Stimulated activated CD8-positive, alpha-beta memory T cell treated with anti-CD3 and anti-CD28 coated beads, Interleukin-4, amount 100 ng/mL, for 1 hour (primary cell): Measurements from ENCODE around the gene XCR1.

ENCODE experiments used
- DNase-seq, 2 donors: peaks; one replicate each; pipeline ENCODE4 v3.0.0-alpha.2; 2020; ENCODE audit warnings: low read depth in 2 of 2, low spot score in 1 of 2

Gene XCR1

GRCh38 chr3:45984331-45985312 lies 42.7 kb downstream of the XCR1 start:
- no peak for DNase-seq

- no peak for DNase-seq
Measured at GRCh38 chr3:45983770-45984169, 43.5 kb downstream of the XCR1 start.

DNA sequence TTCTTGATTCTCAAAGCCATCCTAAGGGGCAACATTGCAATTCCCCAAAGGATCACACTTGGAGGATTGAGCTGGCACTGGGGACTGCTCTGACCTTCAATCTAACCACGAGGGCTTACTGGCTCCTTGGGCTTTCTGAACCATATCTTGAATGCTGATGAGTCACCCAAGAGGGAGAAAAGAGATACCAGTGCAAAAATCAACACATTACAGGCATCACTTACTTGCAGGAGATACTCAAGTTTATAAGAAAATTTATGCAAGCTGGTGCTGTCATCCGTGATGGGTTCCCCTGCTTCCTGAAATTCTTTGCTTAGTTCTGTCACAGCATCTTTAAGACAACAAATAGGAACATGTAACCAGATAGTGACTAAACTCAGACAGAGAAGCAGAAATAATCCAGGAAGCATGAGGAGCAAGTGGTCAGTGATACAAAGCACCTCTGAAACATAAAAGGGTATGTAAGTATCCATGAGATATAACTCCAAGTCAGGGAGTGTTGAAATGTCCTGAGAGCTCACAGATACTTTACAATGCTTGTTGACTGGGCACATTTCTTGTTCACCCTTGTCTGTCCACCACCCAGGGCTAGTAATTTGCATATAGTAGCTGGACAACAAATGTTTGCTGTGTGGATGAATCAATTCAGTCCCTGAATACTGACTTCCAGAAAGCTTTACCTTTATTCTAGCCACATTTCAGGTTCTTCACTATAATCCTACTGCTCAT lies 45.8 kb downstream of the XCR1 start:
- no peak for DNase-seq

DNA sequence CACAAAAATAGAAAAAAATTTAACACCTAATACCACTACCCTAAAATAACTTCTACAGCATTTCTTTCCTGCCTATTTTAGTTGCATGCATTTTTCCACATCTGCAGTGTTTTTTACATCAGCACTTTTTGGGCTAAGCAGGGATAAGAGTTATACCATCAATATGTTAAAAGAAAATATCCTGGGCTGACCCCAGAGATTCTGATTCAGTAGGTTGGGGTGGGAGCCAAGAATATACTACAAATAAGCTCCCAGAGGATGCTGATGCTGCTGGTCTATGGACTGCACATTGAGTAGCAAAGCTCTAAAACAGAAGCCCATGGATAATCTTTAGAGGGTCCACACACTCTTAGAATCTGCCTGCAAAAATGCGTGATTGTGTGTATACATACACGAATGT lies 46.5 kb downstream of the XCR1 start:
- DNase-seq: no peak

GRCh38 chr3:45980229-45980813 lies 47.0 kb downstream of the XCR1 start:
- DNase-seq: no peak

DNA sequence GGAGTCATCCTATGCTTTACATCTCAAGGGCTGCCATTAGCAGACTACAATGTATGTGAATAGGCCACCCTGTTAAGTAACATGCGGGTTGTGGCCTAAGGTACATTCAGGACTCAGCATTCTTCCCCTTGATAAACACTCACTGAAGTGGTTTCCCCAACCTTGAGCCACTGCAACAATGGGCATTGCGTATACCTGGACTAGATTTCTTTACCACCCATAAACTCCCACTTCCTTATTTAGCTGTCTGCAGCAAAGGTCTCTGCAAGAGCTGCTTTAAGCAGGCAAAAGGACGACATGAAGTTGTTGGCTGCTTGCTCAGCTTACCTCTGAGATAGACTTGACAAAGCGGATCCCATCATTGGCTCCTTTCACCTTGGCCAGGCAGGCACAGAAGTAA lies 47.9 kb downstream of the XCR1 start:
- DNase-seq: no peak

DNA sequence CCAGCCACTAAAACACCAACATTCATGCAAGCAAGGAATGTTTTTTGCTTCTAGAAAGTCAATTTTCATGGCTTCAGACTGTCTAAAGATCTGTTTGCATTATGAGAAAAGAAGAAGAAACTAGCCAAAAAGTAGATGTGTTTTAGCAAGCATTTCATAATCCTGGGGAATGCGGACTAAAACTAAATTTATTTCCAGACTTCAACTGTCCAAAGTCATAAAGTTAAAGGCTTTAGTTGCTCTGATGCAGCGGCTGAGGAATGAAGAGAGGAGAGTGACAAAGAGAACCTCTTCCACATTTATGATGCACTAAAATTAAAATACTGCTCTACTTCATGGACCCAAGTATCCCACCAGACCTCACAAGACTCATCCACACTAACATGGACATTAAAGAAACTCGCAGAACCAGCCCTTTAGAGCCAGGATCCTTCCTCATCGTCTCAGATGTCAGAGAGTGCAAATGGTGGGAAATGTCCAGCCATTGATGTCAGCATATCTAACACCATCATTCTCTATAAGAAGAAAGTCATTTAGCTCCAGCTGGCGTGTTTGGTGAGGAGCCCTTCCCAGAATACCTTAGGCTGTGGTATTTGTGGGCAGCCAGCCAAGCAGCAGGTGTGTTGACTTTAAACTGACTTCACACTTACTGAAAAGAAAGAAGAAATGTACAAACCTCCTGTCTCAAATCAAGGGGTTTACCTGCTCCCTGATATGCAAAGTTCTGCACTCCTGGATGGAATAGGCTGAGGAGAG lies 49.1 kb downstream of the XCR1 start:
- DNase-seq: no peak

GRCh38 chr3:45976191-45977091 lies 50.8 kb downstream of the XCR1 start:
- no peak for DNase-seq

- DNase-seq: no peak
Measured at GRCh38 chr3:45975686-45976085, 51.6 kb downstream of the XCR1 start.

- DNase-seq: no peak
Measured at GRCh38 chr3:45974686-45975085, 52.6 kb downstream of the XCR1 start.

DNA sequence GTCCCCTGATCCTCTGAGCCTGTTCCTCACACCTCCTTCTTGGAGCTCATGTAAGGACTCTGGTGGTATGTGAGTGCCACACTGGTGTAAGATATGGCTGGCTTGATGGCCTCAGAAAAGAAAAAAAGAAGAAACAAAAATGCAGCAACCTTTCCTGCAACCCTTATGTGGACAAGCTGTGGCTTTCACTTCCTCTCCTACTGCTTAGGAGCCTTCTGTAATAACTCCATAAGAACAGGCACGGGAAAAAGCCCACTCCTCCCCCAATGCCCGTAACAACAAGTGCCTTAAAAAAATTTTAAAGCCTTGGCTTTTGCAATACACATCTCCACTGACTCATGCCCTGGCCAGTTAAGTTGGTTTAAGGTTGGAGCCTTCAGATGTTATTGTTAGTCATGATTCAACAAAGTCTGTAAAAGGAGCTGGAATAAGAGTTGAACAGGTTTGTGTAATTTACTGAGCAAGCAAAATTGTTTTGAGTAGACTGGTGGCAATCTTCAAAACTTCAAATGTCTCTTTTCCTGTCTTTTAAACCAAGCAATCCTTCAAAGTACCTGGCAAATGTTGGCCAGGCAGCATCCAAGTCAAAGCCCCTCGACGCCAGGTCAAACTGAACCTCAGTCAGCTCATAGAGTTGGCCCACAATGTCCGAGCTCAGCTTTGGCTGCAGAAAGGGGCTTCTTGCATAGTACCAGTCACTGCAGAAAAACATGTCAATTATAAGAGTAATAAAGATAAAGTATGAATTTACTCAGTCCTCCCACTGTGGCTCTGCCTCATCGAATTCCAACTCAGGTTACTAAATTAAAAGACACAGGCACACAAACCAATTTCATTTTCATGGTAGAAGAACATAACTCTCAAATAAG lies 54.5 kb downstream of the XCR1 start:
- DNase-seq: no peak

GRCh38 chr3:45969953-45970352 lies 57.3 kb downstream of the XCR1 start:
- DNase-seq: no peak

- no peak for DNase-seq
Measured at GRCh38 chr3:45969116-45969515, 58.2 kb downstream of the XCR1 start.

DNA sequence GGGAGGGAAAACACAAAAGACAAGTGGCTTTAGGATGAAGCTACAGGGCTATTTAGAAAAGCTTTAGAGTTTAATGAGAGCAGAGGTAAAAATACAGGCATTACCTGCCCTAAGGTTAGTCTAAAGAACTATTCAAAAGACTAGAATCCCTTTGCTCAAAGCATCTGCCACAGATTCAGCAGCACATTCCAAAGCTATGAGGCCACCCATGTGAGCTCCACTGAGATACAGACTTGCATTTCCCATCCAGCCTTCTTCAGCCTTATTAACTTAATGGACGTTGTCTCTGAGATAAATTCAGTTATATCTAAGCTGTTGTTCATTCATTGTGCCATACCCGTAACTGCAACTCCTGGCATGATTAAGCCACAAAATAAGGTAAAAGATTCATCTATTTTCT lies 58.6 kb downstream of the XCR1 start:
- no peak for DNase-seq

GRCh38 chr3:45968149-45968548 lies 59.1 kb downstream of the XCR1 start:
- DNase-seq: no peak

DNA sequence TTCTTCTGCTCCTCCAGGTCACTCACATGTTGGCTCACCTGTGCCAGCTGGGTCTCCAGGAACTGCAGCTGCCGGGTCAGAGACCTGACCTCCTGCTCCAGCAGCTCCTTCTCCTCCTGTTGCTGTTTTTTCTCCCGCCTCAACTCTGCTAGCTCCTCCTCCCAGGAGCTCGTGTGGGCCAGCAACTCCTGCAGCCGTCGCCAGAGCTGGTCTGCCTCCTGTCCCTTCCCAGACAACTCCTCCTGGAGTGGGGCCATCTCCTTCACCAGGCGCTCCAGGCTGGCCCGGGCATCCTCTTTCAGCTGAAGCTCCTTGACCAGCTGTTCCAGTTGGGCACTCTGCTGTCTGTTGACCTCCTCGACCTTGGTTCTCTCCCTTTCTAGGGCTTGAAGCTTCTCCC lies 59.6 kb downstream of the XCR1 start:
- no peak for DNase-seq
